Cerebellar nuclear complex (tissue), 1 donor: ENCODE results near the gene DCLK3.

Experiments
- DNase-seq, 2 experiments: peaks; one replicate each; lab custom pipeline; 2025; lab: John Stamatoyannopoulos, UW

Gene DCLK3

DNA sequence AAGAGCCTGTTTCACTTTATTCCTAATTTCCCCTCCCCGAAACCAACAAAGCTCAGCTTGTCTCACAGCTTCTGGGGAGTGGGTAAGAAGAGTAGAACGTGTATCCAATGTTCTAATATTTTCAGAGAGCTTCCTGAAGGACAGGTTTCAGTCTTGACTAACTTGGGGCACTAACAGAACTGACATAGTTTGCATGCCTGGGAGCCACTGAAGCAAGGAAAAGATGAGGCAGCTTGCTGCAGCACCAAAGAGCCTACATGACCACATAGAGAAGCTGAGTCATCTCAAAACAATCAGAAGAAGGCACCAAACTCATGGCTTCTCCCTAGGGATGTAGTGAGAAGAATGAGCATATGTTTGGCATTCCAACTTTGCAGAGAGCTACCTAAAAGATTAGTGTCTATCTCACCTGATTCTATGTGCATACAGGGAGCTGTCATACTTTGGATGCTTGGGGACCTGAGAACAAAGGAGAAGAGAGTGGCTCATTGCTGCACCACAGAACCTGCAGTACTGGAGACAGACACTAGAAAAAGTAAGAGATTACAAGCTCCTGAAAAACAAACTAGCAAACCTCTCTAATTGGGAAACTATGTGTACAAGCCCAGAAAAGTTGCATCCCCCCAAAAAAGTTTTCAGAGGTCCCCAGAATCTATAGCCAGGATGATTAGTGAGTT, 86.9 kb downstream of the DCLK3 start:
- no peak for DNase-seq

DNA sequence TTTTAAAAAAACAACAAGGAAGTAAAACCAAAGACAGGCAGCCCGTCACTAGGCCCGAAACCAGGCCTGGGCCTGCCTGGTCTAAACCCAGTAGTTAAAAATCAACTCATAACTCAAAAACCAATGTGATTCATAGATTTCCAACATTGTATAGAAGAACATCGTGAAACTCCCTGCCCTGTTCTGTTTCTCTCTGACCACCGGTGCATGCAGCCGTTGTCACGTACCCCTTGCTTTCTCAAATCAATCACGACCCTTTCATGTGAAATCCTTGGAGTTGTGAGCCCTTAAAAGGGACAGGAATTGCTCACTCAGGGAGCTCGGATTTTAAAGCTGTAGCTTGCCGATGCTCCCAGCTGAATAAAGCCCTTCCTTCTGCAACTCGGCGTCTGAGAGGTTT, 89.5 kb downstream of the DCLK3 start:
- DNase-seq: no peak

DNA sequence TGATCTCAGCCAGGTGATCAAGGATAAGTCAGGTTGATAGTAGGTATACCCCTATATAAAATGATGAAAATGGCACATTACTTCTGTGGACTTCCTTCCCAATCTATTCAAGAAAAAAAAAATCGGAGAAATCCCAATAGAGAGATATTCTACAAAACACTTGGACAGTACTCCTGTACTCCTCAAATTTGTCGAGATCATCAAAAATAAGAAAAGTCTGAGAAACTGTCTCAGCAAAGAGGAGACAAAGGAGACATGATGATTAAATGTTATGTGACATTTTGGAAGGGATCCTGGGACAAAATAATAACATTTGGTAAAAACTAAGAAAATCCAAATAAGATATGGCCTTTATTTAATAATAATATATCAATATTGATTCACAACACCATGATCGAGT, 94.6 kb downstream of the DCLK3 start:
- no peak for DNase-seq

DNA sequence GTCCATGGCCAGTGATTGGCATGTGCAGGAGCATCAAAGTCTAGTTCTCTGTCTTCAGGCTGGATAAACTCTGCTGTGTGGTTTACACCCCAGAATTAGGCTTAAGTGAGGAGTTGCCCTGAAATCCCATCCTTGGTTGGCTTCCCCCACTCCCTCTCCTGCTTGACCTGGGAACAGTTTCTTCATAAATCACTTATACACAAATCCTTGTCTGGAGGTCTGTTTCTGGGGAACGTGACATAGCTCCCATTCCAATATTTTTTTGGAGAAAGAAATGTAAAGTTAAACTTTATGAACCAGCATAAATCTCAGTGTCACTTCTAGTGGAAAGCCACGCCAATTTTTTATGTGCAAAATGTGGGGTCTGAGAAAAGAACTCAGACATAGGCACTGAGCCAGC, 98.2 kb downstream of the DCLK3 start:
- DNase-seq: no peak

DNA sequence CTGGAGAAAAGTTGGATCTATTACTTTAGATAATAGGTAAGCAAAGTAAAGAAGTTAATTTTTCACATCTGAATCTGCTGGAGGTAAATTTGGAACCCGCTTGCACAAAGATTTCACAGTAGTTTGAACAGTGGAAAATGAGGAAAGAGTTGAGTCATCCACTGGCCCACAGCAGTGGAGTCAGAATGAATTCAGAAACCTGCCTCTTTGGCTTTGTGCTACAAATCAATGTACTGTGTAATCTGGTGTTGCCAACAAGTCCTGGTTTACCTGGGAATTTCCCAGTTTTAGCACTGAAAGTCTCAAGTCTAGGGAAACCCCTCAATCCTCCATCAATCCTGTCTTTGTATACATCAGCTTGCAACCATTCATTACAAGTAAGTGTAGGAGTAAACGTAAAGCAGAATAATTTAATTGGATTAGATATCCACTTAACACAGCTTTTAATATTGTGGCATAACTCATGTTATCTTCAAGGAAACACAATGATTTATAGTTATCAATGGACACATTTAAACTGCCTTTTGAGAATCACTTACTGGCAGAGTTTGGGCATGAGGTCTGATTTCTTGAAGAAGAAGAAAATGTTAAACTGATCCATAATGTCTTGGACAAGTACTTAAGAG, 100.6 kb downstream of the DCLK3 start:
- DNase-seq: no peak

DNA sequence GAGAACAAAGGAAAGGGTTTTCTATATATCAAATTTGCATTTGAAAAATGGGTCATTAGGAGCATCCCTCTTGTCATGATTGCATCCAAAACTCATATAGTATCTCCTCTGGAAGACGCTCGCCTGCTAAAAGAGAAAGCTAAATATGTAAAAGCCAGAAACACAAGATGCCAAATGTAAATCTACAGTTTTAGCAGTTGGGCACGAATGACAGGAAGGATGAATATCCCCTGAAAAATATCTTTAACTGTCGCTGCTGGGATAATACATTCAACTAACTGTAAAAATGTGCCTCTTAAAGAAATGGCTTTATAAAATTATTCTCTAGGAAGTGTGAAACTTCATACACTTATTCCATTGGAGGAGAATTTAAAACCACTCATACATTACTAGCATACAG, 101.7 kb downstream of the DCLK3 start:
- DNase-seq: no peak
